GM18508 (cell line): Measurements from ENCODE around the gene NIPBL.
"Not testable (repeated sequence)": the region's sequence is repeated elsewhere in the genome, so short reads cannot be mapped to it uniquely, and the experiment has no call there.

Experiments used
- ATAC-seq: cut with Tn5 transposase; IDR thresholded peaks from one replicate; pipeline ENCODE4 v1.9.1; 2021; ENCODE audit warnings: moderate number of reproducible peaks; ENCODE audit not compliant: insufficient read depth, unreplicated experiment

Gene NIPBL

DNA sequence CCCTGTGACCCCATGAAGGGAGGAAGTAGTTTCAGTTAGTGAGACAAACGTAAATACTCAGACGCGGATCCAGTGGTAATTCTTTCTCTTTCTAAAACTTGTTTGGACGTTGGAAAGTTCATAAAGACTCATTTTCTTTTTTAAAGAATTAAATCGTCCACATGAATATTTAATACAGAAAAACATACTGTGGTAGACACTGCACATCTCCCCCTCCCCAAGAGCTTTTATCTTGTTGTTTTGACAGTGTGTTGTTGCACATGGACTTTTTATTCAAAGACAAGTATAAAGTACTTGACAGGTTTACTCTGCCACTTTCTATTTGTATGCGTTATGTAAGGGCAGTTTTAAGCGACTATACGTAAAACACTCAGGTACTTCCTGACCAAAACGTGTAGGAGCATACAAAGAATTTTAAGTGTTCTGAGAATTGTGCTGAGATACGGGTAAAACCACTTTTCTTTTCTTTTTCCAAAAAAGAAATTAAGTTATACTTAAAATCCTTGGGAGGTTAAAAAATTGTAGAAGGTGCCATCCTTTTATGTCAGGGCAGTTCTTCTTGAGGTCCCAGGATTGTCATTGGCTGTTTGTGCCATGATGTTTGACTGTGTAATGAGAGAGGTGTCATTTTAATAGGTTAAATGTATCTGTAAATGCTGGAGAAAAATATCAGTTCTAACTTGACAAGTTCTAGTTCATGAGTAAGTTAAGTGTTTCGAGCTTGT lies 1.3 kb downstream of the NIPBL start:
- no peak for ATAC-seq

DNA sequence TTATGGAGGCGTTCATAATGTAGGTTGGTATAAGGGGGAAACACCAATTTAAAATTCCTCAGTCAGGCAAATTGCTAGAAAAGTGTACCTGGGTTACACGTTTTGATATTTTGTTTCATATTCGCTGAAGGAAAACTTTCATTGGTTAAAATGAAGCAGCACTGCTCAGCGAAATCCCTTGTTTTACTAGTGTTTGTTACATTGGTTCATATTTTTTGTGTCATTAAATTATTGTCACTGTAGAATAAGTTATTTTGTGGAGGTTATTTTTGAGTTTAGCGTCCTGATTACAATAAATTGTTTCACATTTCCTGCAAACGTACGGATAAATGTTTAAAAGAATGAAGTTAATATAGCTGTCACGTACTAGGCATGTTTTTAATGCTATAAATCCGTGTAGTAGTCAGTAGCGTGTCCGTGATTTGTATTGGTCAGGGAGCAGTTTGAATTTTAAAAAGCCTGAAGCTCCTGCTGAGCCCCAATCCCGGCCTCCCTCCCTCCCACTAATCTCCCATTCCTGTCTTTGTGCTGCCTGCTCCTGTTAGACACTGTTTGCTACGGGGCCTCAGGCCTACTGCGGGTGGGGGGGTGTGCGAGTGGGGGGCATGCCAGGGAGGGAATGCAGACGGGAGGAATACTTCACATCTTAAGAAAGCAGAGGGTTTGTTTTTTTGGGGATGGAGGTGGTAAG lies 2.0 kb downstream of the NIPBL start:
- ATAC-seq = no peak

DNA sequence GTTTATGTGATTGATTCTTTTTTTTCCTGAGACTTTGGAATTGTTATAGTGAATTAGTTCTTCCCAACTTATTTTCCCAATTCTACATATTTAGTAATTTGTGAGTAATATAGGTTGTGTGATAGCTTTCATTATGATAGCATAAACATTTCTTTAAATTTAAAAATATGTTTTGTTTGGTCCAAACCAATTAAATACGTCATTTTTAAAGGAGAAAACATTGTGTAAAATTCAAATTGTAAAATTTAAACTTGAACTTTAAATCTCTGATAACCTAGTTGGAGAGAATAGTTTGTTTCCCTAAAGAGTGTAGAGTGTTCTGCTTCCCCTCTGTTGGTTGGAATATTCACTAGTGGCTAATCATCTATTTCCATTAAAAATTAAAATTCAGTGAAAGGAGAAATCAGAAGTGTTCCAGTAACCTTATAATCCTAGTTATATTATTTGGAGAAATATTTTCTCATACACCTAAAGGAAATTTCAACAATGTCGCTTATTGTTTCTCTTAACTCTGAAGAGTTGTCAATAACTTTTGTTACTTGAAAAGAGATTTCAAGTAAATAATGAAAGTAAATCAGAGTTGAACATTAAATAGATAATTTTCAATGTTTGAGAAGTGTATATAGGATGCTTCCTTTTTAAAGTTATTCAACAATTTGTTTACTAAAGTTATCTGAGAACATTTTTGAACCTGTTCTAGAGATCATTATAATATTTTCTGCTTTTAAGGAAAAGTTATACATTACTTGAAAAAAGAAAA lies 2.9 kb downstream of the NIPBL start:
- ATAC-seq = no peak

DNA sequence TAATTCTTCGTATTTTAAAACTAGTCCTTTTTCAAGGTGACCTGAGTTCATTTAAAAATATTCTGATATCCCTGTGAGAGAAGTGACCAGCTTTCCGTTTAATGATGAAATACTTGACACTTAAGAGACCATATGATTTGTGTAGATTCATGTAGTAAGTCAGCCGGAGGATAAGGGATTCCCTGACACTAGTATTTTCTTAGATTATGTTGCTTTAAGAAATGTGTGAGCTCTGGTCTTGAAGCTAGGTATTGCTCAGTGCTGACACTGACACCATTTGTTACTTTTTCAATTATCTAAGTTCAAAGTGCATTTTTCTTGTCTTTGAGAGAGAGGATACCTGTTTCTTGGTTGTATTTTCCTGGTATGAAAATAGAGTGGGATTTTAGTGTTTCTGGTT lies 4.2 kb downstream of the NIPBL start:
- ATAC-seq = no peak

DNA sequence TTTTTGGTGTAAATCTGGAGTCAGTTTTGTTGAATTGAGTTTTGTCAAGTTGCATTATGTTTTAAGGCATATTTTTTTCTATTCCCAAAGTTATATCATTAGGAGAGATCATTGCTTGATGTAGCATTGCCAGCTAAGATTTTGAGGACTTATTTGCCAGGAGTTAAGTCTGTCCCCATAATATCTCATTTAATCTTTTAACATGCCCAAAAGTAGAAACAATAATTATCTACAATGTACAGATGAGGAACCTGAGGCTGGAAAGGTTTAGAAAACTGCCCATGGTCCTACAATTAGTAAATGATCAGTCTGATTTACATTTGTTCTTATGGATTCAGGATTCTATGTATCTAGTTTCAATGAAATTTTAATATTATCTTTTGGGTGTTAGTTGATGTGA lies 4.7 kb downstream of the NIPBL start:
- no peak for ATAC-seq

DNA sequence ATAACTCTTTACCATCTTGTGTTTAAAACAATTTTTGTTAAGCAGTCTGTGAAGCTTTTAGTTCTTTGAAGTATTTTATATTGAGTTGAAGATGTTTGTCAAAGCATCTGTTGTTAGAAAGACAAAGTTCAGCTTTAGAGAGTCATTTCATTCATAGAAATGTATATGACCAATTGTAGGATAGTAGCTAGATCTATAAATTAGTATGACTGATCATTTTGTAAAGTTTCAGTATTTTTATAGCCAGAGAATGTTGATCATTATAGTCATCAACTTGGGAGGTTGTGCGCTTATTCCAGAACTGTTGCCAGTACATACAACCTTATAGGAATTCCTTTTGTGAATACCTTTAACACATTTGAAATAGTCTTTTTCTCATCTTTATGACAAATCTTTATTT lies 5.2 kb downstream of the NIPBL start:
- ATAC-seq = no peak

DNA sequence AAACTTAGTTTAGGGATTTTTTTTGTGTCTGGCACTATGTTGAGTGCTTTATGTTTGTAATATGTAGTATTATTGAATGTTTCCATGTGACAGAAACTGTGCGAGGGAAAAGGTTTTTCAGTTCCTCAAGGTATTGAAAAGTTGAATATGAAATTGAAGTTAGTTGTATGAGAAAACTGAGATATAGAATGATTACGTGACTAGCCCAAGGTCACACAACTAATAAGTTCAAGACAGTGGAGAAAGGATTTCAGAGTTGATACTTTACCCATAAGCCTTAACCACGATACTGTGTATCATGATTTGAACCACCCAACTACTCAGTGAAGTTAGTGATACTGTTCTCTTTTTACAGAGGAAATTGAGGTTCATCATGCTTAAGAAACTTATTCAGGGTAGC lies 5.7 kb downstream of the NIPBL start:
- ATAC-seq = no peak

DNA sequence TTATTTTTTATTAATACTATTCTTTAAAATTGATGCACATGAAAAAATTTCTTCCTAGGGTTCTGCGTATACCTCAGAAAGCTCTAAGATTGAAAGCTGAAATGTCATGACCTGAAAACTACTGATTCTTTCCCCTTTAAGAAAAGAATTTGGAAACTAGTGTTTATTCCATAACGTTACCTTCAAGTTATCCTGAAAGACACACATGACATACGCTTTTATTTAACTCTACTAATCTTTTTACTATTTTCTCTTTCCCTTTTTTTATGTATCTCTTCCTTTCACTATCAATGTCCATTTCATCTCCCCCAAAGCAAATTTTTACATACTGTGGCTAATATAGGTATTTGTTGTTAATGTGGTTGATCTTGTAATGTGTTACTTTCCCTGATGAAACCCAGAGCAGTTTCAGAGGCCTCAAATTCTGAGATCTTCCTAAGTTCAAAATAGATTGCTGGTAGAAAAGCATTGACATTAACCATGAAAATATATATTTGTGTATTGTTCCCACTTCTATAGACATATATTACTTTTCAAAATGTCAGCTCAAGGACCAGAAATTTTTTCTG lies 7.4 kb downstream of the NIPBL start:
- ATAC-seq = no peak

DNA sequence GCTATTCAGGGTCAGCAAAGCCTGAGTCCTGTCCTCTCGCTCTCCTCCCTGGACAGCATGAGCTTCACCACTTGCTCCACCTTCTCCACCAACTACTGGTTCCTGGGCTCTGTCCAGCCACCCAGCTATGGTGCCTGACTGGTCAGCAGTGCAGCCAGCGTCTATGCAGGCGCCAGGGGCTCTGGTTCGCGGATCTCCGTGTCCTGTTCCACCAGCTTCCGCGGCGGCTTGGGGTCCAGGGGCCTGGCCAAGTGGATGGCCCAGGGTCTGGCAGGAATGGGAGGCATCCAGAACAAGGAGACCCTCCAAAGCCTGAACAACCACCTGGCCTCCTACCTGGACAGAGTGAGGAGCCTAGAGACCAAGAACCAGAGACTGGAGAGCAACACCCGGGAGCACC lies 8.6 kb downstream of the NIPBL start:
- ATAC-seq = no peak

DNA sequence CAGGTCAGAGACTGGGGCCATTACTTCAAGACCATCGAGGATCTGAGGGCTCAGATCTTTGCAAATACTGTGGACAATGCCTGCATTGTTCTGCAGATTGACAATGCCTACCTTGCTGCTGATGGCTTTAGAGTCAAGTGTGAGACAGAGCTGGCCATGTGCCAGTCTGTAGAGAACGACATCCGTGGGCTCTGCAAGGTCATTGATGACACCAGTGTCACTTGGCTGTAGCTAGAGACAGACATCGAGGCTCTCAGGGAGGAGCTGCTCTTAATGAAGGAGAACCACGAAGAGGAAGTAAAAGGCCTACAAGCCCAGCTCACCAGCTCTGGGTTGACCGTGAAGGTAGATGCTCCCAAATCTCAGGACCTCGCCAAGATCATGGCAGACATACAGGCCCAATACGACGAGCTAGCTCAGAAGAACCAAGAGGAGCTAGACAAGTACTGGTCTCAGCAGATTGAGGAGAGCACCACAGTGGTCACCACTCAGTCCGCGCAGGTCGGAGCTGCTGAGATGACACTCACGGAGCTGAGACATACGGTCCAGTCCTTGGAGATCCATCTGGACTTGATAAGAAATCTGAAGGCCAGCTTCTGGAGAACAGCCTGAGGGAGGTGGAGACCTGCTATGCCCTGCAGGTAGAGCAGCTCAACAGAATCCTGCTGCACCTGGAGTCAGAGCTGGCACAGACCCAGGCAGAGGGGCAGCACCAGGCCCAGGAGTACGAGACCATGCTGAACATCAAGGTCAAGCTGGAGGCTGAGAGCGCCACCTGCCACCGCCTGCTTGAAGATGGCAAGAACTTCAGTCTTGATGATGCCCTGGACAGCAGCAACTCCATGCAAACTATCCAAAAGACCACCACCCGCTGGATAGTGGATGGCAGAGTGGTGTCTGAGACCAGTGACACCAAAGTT lies 9.3 kb downstream of the NIPBL start:
- no peak for ATAC-seq

DNA sequence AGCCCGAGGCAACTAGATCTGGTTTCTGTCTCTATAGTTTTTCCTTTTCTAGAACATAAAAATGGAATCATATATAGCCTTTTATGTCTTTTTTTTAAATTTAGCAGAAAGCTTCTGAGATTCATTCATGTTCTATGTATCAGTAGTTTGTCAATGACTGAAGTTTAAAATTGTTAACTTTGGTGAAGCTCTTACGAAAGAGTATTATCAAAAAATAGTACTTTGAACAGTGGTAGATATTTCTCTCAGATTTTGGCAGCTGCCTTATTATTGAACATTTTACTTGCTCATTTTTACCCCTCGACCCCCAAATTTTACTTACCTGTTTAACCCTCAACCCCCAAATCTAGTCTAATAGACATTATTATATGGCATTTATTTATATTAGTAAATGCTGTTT lies 10.2 kb downstream of the NIPBL start:
- no peak for ATAC-seq

DNA sequence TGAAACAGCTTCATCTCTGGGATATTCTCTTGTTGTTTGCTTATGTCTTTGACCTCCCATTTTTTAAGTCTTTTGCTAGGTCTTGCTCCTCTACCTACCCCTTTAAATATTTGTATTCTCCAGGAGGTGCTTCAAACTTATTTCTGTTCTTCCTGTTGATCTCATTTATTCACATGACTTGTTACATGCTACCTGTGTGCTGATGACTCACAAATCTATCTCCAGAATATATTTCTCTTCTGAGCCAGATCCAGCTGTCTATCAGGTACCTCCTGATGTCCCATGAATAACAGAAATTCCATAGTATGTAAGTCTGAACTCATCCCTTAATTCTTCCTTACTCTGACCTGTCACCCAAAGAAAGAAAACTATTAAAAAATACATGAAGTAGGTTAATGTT lies 11.0 kb downstream of the NIPBL start:
- no peak for ATAC-seq

DNA sequence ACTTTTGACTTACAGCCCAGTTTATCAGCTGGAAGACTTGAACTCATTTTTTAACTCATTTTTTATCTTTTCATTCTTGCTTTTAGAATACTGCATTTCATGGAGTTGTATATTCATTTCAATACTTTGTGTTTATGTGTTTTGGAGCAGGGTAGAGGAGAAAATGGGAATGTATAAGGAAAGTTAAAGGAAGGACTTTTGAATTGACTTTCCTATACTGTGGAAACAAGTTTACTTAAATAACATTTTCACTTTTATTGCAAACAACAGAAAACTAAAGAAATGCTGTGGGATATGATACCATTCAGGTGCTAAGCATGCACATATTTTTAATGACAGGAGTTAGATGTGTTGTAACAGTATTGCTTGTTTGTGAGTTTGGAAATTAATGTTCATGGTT lies 11.7 kb downstream of the NIPBL start:
- ATAC-seq = no peak

DNA sequence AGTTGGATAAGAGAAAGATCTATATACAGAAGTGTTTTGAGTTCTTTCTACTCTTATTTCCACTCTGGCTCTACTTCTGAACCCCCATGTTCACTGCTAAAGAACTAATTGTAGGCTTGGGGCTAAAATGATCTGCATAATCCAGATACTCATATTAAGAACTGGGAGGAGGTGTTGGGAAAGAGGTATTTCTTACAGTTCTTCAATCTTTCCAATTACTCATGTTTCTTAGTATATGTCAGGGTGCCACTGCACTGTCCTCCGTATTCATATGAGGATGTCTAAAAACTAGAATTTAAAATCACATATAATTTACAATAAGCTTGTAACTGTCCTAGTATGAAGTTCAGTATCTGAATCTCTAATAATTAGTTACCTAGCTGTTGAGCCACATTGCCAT lies 12.7 kb downstream of the NIPBL start:
- ATAC-seq = no peak

DNA sequence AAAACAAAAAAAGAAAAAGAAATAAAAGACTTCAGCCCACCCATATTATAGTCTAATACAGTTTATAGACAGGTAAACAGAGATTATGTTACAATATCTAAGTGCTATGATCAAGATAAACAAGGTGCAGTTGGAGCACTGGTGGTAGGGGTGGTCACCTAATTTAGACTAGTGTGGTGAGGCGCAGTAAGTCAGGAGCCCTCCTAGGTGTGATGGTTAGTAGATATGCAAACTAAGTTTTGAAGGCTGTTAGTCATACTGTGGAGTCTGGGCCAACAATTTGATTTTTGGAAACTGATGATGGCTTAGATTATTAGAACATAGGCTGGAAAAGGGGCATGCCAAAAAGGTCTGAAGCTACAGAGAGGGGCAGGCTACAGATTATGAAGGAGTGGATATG lies 14.7 kb downstream of the NIPBL start:
- no peak for ATAC-seq

DNA sequence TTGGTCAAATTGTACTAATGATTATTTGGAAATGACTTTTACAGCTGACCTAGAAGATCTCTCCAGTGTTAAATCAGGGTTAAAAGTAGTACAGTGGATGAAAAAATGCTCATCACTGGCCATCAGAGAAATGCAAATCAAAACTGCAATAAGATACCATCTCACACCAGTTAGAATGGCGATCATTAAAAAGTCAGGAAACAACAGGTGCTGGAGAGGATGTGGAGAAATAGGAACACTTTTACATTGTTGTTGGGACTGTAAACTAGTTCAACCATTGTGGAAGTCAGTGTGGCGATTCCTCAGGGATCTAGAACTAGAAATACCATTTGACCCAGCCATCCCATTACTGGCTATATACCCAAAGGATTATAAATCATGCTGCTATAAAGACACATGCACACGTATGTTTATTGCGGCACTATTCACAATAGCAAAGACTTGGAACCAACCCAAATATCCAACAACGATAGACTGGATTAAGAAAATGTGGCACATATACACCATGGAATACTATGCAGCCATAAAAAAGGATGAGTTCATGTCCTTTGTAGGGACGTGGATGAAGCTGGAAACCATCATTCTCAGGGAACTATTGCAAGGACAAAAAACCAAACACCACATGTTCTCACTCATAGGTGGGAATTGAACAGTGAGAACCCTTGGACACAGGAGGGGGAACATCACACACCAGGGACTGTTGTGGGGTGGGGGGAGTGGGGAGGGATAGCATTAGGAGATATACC lies 15.7 kb downstream of the NIPBL start:
- ATAC-seq = not testable (repeated sequence)

DNA sequence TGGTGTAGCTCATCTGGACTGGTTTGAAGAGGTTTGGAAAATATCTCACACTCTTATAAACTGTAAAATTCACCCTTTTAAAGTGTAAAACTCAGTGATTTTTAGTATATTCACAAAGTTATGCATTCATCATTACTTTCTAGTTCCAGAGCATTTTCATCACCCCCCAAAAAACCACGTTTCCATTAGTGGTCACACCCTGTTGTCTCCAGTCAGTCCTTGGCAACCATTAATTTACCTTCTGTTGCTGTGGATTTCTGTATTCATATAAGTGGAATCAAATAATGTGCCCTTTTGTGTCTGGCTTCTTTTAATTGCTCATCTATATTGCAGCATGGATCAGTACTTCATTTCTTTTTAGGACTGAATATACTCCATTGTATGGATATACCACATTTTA lies 18.4 kb downstream of the NIPBL start:
- ATAC-seq = no peak

DNA sequence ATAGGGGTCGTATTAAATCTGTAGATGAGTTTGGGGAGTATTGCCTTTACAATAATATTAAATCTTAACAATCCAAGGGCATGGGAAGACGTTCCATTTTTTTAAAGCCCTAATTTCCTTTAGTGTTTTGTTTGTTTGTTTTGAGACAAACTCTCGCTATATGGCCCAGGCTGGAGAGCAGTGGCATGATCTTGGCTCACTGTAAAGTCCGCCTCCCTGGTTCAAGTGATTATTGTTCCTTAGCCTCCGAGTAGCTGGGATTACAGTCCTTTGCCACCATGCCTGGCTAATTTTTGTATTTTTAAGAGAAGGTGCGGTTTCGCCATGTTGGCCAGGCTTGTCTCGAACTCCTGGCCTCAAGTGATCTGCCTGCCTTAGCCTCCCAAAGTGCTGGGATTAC lies 19.9 kb downstream of the NIPBL start:
- no peak for ATAC-seq

DNA sequence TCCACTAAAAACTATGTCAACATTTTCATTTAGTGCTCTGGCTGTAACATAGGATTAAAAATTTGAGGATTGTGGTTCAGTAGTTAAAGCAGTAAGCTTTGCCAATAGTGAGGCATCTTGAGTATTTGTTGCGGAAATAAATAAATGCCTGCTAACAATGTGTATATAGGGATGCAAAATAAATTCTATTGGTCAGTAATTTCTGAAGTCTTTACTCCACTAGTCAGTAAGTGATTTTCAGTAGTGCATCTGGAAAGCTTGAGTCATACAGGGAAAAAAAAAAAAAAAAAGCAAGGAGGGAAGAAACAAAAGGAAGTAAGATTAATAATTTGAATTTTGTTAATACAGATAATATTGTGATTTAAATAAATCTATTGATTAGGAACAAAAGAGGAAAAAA lies 21.0 kb downstream of the NIPBL start:
- ATAC-seq = no peak
